Astrocyte (in vitro differentiated cells and primary cell): ENCODE data around the gene CD180.

ENCODE experiments used
- EZH2 ChIP-seq: IDR thresholded peaks from 2 replicates; pipeline ENCODE4 v1.6.1; 2012; ENCODE audit warnings: mild to moderate bottlenecking, low read length, inconsistent platforms; ENCODE audit not compliant: insufficient read depth
- TF ChIP-seq, protein P1 (sequence below): IDR thresholded peaks from 2 replicates; pipeline ENCODE4 v1.5.1; 2011; ENCODE audit warnings: low read depth, mild to moderate bottlenecking, inconsistent platforms, low read length, moderate library complexity; ENCODE audit not compliant: insufficient read depth

DNA sequence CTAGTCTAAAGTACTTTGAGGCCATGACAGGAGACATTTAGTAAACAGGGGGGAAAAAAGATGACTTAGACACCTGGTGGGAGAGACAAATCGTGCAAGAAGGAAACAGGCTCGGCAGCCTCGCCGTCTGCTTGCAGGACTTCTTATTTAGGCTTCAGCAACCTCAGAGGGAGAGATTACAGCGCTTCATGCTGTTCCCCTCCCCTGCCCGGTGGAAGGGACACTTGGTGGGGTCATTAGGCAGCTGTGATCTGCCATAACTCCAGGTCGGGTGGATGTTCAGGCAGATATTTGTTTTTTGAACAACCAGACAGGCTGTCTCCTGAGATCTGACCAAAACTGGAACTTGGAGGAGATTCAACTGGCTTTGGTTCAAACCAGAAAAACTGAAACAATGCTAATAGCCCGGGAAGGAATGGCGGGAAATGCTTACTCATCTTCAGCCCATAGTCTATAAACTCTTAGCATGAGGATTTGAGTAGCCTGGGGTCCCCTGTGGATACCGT is 38.1 kb upstream of the CD180 start:
- TF ChIP-seq, protein P1, sequence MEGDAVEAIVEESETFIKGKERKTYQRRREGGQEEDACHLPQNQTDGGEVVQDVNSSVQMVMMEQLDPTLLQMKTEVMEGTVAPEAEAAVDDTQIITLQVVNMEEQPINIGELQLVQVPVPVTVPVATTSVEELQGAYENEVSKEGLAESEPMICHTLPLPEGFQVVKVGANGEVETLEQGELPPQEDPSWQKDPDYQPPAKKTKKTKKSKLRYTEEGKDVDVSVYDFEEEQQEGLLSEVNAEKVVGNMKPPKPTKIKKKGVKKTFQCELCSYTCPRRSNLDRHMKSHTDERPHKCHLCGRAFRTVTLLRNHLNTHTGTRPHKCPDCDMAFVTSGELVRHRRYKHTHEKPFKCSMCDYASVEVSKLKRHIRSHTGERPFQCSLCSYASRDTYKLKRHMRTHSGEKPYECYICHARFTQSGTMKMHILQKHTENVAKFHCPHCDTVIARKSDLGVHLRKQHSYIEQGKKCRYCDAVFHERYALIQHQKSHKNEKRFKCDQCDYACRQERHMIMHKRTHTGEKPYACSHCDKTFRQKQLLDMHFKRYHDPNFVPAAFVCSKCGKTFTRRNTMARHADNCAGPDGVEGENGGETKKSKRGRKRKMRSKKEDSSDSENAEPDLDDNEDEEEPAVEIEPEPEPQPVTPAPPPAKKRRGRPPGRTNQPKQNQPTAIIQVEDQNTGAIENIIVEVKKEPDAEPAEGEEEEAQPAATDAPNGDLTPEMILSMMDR, result no peak
- TF ChIP-seq EZH2, result no peak
